ENCODE results near the gene TBC1D2B.

DNA sequence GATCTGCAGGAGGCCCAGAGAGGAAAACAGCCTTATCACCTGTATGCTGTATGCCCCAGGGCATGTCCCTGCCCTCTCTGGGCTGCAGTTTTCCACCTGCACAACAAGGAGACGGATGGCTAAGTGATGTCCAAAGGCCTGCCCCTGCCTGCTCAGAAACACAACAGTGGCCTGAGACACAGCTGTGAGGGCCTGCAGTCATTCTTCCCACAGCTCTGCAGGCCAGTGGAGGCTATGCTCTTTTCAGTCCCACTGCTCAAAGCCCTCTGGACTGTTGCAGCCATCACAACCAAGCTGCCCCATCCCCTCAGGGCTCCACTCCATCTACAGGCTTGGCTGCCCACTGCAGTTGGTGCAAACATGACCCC lies 5.2 kb upstream of the TBC1D2B start:
- TF ChIP-seq SP1 (IDR thresholded peaks at IDR 0.05) (no peak), SUZ12 (IDR thresholded peaks at IDR 0.05) (no peak), FOXA1 (IDR thresholded peaks at IDR 0.05) (no peak), FOXM1 (IDR thresholded peaks at IDR 0.05; ENCODE audit: borderline replicate concordance) (no peak), BHLHE40 (IDR thresholded peaks at IDR 0.05; ENCODE audit: borderline replicate concordance) (no peak), FOXK2 (IDR thresholded peaks at IDR 0.05) (no peak)

All from HEK293T (cell line).